Frontal cortex (tissue), 1 donor: ENCODE data around the gene RBM27. TPM values are rescaled to one million over a fixed set of nuclear protein-coding genes. Genes with fewer than 3 reads are reported as not detected.

Experiments
- small RNA-seq: library from RNA; depleted of rRNA; stranded (forward); fragments of <200 nt; gene quantifications from one replicate; pipeline ENCODE3, GENCODE V24; 2014
- total RNA-seq: library from RNA; depleted of rRNA; stranded (reverse); fragments of >200 nt; gene quantifications from one replicate; pipeline ENCODE4 v1.2.3, GENCODE V29; 2014

Gene RBM27
- total RNA-seq, 1 donor from 2014 or later, result 42.0 TPM

Small RNAs within 50 kb of the gene (small RNA-seq; reads per million reads assigned to genes)
- not detected for gene RNU7-180P

Other genes starting within 250 kb of the RBM27 start
- gene PLAC8L1, start 98.0 kb upstream of the RBM27 start, total RNA-seq, result 0.82 TPM
- 171 TPM for gene LARS1, start 21.0 kb upstream of the RBM27 start, total RNA-seq
- not detected for gene POU4F3, start 135.2 kb downstream of the RBM27 start, total RNA-seq
- gene TCERG1, start 243.7 kb downstream of the RBM27 start, total RNA-seq, result 48.1 TPM